ENCODE results near the gene AHCTF1.

- TF ChIP-seq EZH2 (IDR thresholded peaks at IDR 0.05; ENCODE audit: borderline replicate concordance, low read depth, low read length, severe bottlenecking) (no peak), GATA2 (IDR thresholded peaks at IDR 0.05; ENCODE audit: insufficient read depth, insufficient read length, low read depth, low read length) (no peak), POLR2A (IDR thresholded peaks at IDR 0.05; ENCODE audit: low read depth, low read length) (no peak)
Observed at GRCh38 chr1:246801241-246802020, 130.3 kb downstream of the AHCTF1 start.

Measured in endothelial cell of umbilical vein (primary cell).